Measurements from ENCODE around the gene PTPRM.

DNA sequence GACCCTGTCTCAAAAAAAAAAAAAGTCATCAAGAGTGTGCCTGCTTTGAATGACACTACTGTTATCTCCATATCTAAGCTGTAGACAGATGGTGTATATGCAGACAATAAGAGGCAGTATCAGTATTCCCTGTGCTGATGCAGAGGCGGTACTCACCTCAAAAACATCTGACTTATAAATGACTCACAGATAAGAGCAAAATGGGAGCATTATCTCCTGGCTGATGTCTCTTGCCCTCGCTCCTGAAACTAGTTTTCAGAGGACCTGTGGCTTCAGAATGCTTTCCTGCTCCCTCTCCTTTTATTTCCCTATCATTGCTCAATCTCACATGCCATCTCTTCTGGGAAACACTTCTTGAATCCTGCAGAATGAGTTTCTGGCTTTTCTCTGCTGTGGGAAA lies 289.6 kb downstream of the PTPRM start:
- TF ChIP-seq, protein P1, sequence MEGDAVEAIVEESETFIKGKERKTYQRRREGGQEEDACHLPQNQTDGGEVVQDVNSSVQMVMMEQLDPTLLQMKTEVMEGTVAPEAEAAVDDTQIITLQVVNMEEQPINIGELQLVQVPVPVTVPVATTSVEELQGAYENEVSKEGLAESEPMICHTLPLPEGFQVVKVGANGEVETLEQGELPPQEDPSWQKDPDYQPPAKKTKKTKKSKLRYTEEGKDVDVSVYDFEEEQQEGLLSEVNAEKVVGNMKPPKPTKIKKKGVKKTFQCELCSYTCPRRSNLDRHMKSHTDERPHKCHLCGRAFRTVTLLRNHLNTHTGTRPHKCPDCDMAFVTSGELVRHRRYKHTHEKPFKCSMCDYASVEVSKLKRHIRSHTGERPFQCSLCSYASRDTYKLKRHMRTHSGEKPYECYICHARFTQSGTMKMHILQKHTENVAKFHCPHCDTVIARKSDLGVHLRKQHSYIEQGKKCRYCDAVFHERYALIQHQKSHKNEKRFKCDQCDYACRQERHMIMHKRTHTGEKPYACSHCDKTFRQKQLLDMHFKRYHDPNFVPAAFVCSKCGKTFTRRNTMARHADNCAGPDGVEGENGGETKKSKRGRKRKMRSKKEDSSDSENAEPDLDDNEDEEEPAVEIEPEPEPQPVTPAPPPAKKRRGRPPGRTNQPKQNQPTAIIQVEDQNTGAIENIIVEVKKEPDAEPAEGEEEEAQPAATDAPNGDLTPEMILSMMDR (IDR thresholded peaks at IDR 0.05), result no peak
- no peak for TF ChIP-seq POLR2A (IDR thresholded peaks at IDR 0.05)
